ENCODE measurements around the gene TTYH3.
A peak's percentile ranks its signal among the peaks of the same experiment; 100 is the strongest.

TTYH3 gene

DNA sequence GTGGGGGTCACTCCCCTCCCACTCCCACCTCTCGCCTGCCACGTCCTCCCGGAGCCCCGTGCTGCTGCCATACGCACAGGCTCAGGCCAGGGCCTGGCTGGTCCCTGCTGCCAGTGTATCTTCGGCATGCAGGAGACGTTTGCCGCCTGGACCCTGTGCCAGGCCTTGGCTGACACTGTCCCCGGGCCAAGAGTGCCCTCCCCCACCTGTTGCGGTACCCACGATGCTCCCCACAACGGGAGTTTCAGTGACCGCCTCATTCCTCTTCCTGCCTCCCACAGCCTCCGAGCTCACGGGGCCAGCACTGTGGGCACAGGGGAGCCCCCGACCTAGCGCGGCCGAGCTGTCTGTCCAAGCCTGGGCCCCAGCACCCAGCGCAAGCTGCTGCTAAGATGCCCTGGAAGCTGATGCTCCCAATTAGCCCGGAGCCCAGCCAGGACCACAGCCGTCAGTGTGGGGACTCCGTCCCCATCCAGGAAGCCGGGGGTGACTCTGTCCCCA, 7.4 kb downstream of the TTYH3 start:
- TF ChIP-seq, protein P1, sequence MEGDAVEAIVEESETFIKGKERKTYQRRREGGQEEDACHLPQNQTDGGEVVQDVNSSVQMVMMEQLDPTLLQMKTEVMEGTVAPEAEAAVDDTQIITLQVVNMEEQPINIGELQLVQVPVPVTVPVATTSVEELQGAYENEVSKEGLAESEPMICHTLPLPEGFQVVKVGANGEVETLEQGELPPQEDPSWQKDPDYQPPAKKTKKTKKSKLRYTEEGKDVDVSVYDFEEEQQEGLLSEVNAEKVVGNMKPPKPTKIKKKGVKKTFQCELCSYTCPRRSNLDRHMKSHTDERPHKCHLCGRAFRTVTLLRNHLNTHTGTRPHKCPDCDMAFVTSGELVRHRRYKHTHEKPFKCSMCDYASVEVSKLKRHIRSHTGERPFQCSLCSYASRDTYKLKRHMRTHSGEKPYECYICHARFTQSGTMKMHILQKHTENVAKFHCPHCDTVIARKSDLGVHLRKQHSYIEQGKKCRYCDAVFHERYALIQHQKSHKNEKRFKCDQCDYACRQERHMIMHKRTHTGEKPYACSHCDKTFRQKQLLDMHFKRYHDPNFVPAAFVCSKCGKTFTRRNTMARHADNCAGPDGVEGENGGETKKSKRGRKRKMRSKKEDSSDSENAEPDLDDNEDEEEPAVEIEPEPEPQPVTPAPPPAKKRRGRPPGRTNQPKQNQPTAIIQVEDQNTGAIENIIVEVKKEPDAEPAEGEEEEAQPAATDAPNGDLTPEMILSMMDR (IDR thresholded peaks at IDR 0.05; ENCODE audit: extremely low read depth, missing control alignments) = no peak
- no peak for DNase-seq (ENCODE audit: low spot score)

DNA sequence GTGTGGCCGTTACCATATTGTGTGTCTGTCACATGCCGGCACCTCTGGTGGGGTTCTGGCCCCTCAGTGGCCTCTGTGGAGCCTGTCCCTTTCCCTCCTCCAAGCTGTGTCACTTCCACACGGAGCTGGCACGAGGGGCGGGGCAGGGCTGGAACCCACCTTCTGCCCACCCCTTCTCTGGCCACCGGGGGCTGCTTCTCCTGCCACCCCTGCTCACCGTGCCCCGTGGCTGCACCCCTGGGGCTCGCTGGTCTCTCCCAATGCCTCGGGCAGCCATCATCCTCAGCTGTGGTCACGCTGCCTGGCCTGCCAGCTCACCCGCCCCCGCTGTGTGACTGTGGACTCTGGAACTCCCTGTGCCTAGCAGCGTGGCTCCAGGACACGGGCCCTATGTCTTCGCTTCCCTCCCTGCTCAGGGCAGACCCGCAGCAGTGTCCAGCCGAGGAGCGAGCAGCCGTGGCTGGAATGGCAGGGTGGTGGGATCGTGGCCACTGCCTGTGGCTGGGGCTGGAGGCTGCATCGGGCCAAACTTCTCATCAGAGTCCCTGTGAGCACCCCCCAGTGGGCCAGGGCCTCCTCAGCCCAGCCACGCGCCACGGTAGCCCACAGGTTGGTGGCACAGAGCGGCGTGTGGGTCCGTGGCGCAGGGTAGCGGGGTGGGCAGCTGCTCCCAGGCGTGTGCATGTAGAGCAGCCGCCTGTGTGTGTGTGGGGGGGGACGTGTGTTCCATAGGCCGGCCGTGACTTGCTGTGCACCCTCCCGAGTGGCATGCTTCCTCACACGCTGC, 8.1 kb downstream of the TTYH3 start:
- TF ChIP-seq, protein P1 (IDR thresholded peaks at IDR 0.05; ENCODE audit: extremely low read depth, missing control alignments) = no peak
- no peak for DNase-seq (ENCODE audit: low spot score)

DNA sequence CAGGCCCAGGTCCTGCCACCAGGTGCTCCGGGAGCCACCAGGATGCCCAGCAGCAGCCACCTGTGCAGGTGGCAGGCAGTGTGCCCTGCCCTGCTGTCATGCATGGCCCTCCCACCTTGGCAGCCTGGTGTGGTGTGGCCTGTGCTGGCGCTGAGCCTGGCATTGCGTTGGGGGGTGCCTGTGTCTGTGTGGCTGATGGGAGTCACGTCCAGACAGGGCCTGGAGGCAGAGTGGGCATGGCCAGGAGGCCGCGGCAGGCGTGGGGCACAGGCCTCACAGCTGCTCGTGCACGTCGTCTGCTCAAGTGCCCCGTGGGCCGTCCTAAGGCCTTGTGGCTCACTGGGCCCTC, 8.7 kb downstream of the TTYH3 start:
- TF ChIP-seq, protein P1 (IDR thresholded peaks at IDR 0.05; ENCODE audit: extremely low read depth, missing control alignments) = no peak
- DNase-seq (ENCODE audit: low spot score) = no peak

DNA sequence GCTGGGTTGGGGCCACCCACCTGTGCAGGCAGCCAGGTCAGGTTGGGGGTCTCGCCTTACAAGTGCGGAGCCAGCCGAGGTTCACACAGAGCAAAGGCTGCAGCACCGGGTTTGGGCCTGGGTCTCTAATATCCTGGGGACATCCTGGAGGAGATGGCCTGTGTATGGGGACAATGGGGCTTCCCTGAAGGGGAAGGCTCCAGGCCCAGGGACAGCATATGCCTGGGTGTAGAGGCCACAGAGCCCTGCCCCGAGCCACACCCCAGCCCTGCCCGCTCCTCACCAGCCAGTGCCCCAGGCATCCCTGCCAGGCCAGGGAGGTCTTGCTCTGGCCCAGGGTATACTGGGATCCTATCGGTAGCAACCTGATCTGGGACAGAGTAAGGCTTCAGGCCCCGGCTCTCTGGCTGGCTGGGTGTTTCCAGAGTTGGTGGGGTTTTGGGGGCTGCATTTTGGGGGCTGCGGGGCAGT, 9.1 kb downstream of the TTYH3 start:
- TF ChIP-seq, protein P1 (IDR thresholded peaks at IDR 0.05; ENCODE audit: extremely low read depth, missing control alignments) = no peak
- no peak for DNase-seq (ENCODE audit: low spot score)

DNA sequence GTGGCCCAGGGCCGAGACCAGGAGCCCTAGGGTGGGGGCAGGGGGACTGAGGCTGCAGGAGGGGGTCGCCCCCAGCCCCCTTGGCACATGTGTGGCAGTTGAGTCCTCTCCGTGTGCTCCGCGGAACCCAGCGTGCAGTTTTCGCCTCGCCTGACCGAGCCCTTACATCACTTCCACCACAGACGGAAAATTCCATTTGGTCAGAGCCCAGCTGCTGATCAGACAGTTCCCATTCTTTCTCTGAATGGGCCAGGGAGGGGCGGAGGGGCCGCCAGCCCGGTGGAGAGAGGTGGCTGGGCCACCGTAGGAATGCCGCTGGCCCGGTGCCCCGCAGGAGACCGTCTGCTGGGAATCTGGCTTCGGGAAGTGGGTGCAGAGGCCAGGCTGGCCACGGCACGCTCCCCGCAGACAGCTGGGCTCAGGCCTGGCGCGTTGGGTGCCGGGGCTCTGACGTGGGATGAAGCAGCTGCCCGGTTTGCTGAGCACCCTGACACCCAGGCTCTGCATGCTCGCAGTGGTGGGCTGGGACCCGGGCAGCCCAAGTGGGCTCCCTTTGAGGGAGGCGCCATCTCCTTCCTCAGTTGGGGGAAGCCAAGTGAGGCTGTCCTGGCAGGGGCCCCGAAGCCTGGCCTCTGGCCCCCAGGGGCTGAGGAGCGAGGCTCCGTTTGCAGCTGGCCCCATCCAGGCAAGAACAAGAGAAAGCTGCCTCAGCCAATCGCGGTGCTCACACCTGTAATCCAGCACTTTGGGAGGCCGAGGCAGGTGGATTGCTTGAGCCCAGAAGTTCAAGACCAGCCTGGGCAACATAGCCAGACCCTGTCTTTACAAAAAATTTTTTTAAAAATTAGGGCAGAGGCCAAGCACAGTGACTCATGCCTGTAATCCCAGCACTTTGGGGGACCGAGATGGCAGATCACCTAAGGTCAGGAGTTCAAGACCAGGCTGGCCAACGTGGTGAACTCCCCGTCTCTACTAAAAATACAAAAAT, 9.9 kb downstream of the TTYH3 start:
- DNase-seq (ENCODE audit: low spot score) = peak; percentile 80
- TF ChIP-seq, protein P1 (IDR thresholded peaks at IDR 0.05; ENCODE audit: extremely low read depth, missing control alignments) = no peak

DNA sequence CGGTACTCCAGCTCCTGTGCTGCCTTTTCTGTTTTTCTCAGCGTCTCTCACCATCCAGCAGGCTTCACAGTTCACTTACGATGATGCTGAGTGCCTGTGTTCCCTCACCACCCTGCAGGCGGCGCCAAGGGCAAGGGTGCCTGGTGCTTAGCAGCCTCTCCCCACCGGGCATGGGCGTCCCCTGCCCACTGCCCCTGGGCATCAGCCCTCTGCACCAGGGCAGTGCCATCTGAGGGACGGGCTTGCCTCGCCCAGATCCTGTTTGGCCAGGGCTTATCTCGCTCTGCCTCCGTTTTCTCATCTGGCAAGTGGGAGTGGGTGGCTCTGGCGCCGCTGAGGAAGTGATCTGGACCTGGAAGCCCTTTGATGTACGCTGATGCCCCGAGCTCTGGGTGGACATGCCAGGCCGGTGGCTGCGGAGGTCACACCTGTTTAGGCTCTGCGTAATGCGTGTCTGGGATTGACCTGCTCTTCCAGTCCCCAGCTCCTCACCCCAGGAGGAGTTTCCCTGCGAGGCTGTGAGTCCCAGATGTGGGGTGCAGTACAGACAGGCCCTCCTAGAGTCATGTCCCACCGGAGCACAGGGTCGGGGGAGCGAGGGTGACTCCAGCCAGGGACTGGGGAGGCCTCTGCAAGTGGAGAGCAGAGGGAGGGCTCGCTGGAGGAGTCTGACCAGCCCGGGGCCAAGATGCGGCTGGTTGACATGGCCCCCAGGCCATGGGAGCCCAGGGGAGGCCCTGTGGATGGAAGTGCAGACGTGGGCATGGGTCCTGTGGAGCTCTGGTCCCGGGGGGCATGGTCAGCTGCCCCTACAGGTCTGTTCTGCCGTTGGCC, 11.8 kb downstream of the TTYH3 start:
- TF ChIP-seq, protein P1 (IDR thresholded peaks at IDR 0.05; ENCODE audit: extremely low read depth, missing control alignments) = peak; percentile 12

More for the DNA sequence above, 11.8 kb downstream of the TTYH3 start:
- DNase-seq (ENCODE audit: low spot score) = no peak
